Measurements from ENCODE around the gene LLGL2. TPM values are rescaled to one million over a fixed set of nuclear protein-coding genes. Genes with fewer than 3 reads are reported as not detected.
A peak's percentile ranks its signal among the peaks of the same experiment; 100 is the strongest.

LLGL2 gene
- total RNA-seq, 1 experiment from 2014 or later: 19.8 TPM

DNA sequence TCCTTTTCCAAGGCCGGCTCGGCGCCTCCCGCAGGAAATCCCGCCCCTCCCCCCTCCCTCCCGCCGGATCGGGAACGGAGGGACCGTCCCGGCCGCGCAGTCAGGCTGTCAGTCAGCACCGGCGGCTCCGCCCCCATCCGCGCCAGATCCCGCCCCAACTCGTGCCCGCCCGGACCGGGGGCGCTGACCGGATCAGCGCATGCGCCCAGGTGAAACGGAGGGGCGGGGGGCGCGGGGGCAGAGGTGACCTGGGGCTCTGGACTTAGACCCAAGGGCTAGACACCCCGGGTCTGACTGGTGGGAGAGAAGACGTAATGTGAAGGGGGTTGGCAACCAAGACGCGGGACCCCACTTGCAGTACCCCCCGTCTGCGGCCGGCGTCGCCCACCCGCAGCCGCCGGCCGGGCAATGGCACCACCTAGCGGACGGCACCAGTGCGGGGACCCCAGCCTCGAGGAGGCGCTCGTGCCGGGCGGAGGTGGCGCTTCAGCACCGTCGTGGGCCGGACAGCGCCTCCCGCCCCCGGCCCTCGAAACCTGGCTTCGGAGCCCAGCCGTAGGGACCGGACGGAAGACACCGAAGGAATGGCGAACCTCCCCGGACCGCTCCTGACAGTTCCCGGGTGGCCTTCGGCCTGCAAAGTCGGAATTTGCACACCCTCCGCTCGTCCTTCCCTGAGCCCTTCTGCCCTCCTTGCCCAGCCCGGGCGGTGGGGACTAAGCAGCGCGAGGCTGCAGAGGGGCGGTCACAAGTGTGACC, 9.8 kb upstream of the LLGL2 start, which contains the start of gene CASKIN2:
Gene CASKIN2, minus strand, starts transcription at position 42 of the 759 bp plus-strand sequence. CDS start 1,733 bp downstream, outside the sequence.
- DNase-seq (ENCODE audit: unreplicated experiment): peak; percentile 91
- Mint-ChIP-seq H3K27me3 (ENCODE audit: insufficient read depth, unreplicated experiment) (no peaks in the 10 kb centered on the region), H3K4me3 (ENCODE audit: unreplicated experiment) (peak within 1 kb of the TSS; percentile 81), H3K36me3 (ENCODE audit: insufficient read depth, unreplicated experiment) (peaks cover 47% of the 10 kb centered on the region), H3K9me3 (ENCODE audit: unreplicated experiment) (no peaks in the 10 kb centered on the region), H3K4me1 (ENCODE audit: insufficient read depth, unreplicated experiment) (peaks cover 11% of the 10 kb centered on the region), H3K27ac (ENCODE audit: low read depth, unreplicated experiment) (no peak within 1 kb of the TSS)
- ChIA-PET POLR2A (interaction anchor here (1.0 to 2.5 kb wide), 14 partner anchors 11 to 362 kb away, joined by 3 to 54 read pairs (median 4); partner anchors contain the start of genes GGA3, LLGL2, MRPS7 and RECQL5), CTCF (interaction anchor here (0.7 to 1.6 kb wide), 12 partner anchors 9 to 117 kb away, joined by 3 to 12 read pairs (median 3); partner anchors contain the start of genes LLGL2 and SMIM5)
- no TSS peak for BruUV-seq (replicated peaks)
- TF ChIP-seq CTCF (IDR thresholded peaks at IDR 0.05; ENCODE audit: unreplicated experiment): peak; percentile 96
- intact Hi-C loops (cut with micrococcal nuclease): loop anchor here (2.0 kb wide), 3 partner anchors 73 to 241 kb away; no protein-coding TSS in a partner anchor

DNA sequence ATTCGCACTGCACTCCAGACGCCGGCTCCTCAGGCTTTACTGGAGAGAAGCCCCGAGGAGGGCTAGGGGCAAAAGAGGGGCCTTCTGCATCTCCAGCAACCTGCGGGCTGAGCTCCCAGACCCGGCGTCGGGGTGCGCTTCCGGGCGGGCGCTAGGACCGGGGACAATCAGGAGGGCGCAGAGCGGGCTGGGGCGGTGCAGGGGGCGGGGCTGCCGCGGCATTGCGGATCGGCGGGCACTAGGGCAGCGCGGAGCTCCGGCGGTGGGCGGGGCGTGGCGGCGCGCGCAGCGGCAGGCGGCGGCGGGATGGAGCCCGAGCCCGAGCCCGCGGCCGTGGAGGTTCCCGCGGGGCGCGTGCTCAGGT, 9.3 kb upstream of the LLGL2 start, which contains the start of gene TSEN54:
Gene TSEN54, plus strand, starts transcription at position 274 of the 364 bp plus-strand sequence. Its CDS starts 33 bp downstream, at position 307.
- Mint-ChIP-seq H3K9me3 (ENCODE audit: unreplicated experiment) (no peaks in the 10 kb centered on the region), H3K36me3 (ENCODE audit: insufficient read depth, unreplicated experiment) (peaks cover 47% of the 10 kb centered on the region), H3K4me1 (ENCODE audit: insufficient read depth, unreplicated experiment) (peaks cover 11% of the 10 kb centered on the region), H3K27ac (ENCODE audit: low read depth, unreplicated experiment) (no peak within 1 kb of the TSS), H3K27me3 (ENCODE audit: insufficient read depth, unreplicated experiment) (no peaks in the 10 kb centered on the region), H3K4me3 (ENCODE audit: unreplicated experiment) (peak within 1 kb of the TSS; percentile 81)
- DNase-seq (ENCODE audit: unreplicated experiment): peak; percentile 90
- CTCF ChIA-PET: interaction anchor here (0.7 to 1.6 kb wide), 15 partner anchors 8 to 248 kb away, joined by 3 to 12 read pairs (median 3); partner anchors contain the start of genes LLGL2, SLC25A19 and SMIM5
- intact Hi-C loops (cut with micrococcal nuclease): loop anchor here (2.0 kb wide), 2 partner anchors 73 to 241 kb away; no protein-coding TSS in a partner anchor
- no peak for TF ChIP-seq CTCF (IDR thresholded peaks at IDR 0.05; ENCODE audit: unreplicated experiment)
- POLR2A ChIA-PET: interaction anchor here (0.9 to 2.5 kb wide), 17 partner anchors 10 to 361 kb away, joined by 3 to 54 read pairs (median 4); partner anchors contain the start of genes GGA3, GRB2, LLGL2 and MRPS7
- BruUV-seq (replicated peaks): no TSS peak

DNA sequence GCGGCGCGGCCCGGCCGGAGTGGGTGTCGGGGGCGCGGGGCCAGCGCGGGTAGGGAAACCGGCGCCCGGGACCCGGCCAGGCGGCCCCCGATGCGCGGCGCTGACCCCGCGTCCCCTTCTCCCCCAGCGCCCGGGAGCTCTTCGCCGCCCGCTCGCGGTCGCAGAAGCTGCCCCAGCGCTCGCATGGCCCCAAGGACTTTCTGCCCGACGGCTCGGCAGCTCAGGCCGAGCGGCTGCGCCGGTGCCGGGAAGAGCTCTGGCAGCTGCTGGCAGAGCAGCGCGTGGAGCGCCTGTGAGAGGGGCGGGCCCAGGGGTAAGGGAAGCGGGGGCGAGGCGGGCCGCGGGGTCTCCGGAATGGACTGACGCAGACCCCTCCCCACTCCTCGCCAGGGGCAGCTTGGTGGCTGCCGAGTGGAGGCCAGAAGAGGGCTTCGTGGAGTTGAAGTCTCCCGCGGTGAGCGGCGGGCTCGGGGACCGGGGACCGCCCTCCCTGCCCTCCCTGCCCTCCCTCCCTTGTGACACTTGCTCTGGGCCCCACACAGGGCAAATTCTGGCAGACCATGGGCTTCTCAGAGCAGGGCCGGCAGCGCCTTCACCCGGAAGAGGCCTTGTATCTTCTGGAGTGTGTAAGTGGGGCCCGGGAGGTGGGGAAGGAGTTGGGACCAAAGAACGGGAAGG, 8.7 kb upstream of the LLGL2 start:
- CTCF ChIA-PET: interaction anchor here (0.6 to 1.6 kb wide), 16 partner anchors 8 to 248 kb away, joined by 3 to 12 read pairs (median 3); partner anchors contain the start of genes LLGL2, SLC25A19 and SMIM5

More for the DNA sequence above, 8.7 kb upstream of the LLGL2 start:
- no TSS peak for BruUV-seq (replicated peaks)
- Mint-ChIP-seq H3K9me3 (ENCODE audit: unreplicated experiment) (no peaks in the 10 kb centered on the region), H3K4me3 (ENCODE audit: unreplicated experiment) (peak overlapping the region; percentile 81), H3K27ac (ENCODE audit: low read depth, unreplicated experiment) (no peak overlapping the region), H3K27me3 (ENCODE audit: insufficient read depth, unreplicated experiment) (no peaks in the 10 kb centered on the region), H3K36me3 (ENCODE audit: insufficient read depth, unreplicated experiment) (peaks cover 49% of the 10 kb centered on the region), H3K4me1 (ENCODE audit: insufficient read depth, unreplicated experiment) (peaks cover 11% of the 10 kb centered on the region)
- POLR2A ChIA-PET: interaction anchor here (0.6 to 2.5 kb wide), 18 partner anchors 10 to 380 kb away, joined by 3 to 54 read pairs (median 4); partner anchors contain the start of genes GGA3, GRB2, LLGL2 and MRPS7
- no peak for TF ChIP-seq CTCF (IDR thresholded peaks at IDR 0.05; ENCODE audit: unreplicated experiment)
- intact Hi-C loops (cut with micrococcal nuclease): loop anchor here (2.0 kb wide), 2 partner anchors 72 to 242 kb away; no protein-coding TSS in a partner anchor
- no peak for DNase-seq (ENCODE audit: unreplicated experiment)
